ENCODE results near the gene GDPD2.

DNA sequence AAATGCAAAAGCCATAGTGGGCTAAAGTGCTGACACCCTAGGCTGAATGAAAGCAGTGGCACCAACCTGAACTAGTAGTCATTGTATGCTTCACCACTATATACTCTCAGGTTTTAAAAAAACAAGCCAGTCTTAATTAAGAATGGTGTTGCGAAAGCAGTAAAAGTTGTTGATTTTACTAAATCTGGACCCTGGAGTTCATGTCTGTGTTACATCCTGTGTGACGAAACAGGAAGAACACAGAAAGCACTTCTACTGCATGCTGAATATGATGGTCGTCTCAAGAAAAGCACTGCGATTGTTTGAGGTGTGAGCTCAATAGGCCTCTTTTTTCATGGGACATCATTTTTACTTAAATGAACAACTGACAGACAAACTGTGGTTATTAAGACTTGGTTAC is 24.2 kb upstream of the GDPD2 start:
- TF ChIP-seq, protein P1, sequence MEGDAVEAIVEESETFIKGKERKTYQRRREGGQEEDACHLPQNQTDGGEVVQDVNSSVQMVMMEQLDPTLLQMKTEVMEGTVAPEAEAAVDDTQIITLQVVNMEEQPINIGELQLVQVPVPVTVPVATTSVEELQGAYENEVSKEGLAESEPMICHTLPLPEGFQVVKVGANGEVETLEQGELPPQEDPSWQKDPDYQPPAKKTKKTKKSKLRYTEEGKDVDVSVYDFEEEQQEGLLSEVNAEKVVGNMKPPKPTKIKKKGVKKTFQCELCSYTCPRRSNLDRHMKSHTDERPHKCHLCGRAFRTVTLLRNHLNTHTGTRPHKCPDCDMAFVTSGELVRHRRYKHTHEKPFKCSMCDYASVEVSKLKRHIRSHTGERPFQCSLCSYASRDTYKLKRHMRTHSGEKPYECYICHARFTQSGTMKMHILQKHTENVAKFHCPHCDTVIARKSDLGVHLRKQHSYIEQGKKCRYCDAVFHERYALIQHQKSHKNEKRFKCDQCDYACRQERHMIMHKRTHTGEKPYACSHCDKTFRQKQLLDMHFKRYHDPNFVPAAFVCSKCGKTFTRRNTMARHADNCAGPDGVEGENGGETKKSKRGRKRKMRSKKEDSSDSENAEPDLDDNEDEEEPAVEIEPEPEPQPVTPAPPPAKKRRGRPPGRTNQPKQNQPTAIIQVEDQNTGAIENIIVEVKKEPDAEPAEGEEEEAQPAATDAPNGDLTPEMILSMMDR (conservative IDR thresholded peaks at IDR 0.05; ENCODE audit: low read depth, low read length) = no peak
- no peak for TF ChIP-seq EZH2 (IDR thresholded peaks at IDR 0.05; ENCODE audit: low read length, unreplicated experiment)
- no peak for TF ChIP-seq EZH2phosphoT487 (IDR thresholded peaks at IDR 0.05; ENCODE audit: borderline replicate concordance, low read length)
